Right lobe of liver (tissue), 4 donors: Measurements from ENCODE around the gene NPPC.

Experiments
- POLR2A ChIP-seq: fragments of 450-650 bp; IDR thresholded peaks from one replicate; pipeline ENCODE4 v1.6.1; 2017; ENCODE audit warnings: antibody characterized with exemption, mild to moderate bottlenecking
- TF ChIP-seq, protein P1 (sequence below), 4 donors: fragments of 200-600 bp in 3 of 4; fragments of 450-650 bp in 1 of 4; IDR thresholded peaks; one replicate each; pipeline versions ENCODE4 v1.5.1 to v1.8.0; 2016 to 2022; ENCODE audit warnings: antibody characterized with exemption in 4 of 4, mild to moderate bottlenecking in 2 of 4
- donor health status: DM: no; HTN: no; CAD: no.
- donor health status: DM: no; HTN: no; CAD: no.
- donor health status: DM: no; HTN: yes; CAD: no.

DNA sequence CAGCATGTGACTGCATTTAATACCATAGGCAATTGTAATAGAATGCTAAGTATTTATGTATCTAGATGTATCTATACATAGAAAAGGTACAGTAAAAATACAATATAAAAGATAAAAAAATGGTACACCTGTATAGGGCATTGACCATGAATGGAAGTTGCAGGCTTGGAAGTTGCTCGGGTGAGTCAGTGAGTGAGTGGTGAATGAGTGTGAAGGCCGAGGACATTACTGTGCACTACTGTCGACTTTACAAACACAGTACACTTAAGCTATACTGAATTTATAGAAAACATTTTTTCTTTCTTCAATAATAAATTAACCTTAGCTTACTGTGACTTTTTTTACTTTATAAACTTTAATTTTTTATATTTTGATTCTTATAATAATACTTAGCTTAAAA is 44.3 kb upstream of the NPPC start:
- TF ChIP-seq, protein P1, sequence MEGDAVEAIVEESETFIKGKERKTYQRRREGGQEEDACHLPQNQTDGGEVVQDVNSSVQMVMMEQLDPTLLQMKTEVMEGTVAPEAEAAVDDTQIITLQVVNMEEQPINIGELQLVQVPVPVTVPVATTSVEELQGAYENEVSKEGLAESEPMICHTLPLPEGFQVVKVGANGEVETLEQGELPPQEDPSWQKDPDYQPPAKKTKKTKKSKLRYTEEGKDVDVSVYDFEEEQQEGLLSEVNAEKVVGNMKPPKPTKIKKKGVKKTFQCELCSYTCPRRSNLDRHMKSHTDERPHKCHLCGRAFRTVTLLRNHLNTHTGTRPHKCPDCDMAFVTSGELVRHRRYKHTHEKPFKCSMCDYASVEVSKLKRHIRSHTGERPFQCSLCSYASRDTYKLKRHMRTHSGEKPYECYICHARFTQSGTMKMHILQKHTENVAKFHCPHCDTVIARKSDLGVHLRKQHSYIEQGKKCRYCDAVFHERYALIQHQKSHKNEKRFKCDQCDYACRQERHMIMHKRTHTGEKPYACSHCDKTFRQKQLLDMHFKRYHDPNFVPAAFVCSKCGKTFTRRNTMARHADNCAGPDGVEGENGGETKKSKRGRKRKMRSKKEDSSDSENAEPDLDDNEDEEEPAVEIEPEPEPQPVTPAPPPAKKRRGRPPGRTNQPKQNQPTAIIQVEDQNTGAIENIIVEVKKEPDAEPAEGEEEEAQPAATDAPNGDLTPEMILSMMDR (IDR thresholded peaks at IDR 0.05): no peak
- TF ChIP-seq POLR2A: no peak
